GM10847 (cell line): ENCODE measurements around the gene SLC2A1.

Source experiments
- POLR2A ChIP-seq: IDR thresholded peaks from 2 replicates; pipeline ENCODE4 v1.6.1; 2011; ENCODE audit not compliant: insufficient read length; ENCODE audit errors: extremely low read depth

SLC2A1 gene

DNA sequence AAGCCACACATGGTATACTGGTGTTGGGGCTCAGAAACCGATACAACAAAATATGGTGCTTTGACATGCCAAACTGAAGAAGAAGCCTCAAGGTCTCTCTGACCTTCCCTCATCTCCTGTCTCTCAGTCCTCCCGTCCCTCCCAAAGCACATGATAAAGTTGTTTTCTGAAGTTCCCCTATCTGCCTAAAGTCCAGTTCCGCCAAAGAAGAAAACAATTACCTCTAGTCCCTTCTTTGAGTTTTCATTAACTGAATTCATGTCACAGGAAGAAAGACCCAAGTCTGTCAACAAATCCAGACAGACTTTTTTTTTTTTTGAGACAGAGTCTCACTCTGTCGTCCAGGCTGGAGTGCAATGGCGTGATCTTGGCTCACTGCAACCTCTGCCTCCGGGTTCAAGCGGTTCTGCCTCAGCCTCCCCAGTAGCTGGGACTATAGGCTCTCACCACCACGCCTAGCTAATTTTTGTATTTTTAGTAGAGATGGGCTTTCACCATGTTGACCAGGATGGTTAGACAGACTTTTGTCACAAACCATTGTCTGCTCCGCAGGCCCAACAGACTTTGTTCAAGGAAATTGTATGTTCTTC, 32.2 kb upstream of the SLC2A1 start:
- TF ChIP-seq POLR2A, result no peak

DNA sequence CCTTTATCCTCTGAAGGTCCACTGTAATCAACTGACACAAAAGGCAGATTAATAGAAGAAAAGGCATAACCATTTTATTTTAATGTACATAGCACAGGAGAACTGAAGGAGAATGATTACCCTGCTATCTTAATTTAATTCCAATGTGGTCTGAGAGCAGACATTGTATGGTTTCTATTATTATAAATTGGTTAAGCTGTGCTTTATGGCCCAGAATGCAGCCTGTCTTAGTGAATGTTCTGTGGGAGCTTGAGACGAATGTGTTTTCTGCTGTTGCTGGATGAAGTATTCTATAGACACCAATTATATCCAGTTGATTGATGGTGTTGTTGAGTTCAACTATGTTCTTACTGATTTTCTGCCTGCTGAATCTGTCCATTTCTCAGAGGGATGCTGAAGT, 25.0 kb upstream of the SLC2A1 start:
- TF ChIP-seq POLR2A, result no peak

DNA sequence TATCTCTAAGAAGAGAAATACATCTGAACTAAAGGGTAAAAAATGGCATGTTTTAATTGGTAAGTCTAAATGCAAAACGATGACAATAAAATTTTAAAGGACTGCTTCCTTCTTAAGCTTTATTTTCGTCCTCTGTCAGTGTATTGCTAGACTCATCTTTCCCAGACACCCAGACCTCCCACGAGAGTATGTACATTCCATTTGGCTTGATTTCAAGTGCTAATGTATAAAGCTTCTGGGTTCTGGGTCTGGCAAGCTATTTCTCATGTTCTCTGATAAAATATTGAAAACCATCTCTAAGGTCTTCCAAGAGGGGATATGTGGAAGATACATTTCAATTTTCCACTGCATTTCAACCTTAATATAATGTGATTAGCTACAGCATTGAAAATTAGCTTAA, 24.6 kb upstream of the SLC2A1 start:
- TF ChIP-seq POLR2A, result no peak

- TF ChIP-seq POLR2A, result no peak
Measured at GRCh38 chr1:42982641-42983040, 24.0 kb upstream of the SLC2A1 start.

DNA sequence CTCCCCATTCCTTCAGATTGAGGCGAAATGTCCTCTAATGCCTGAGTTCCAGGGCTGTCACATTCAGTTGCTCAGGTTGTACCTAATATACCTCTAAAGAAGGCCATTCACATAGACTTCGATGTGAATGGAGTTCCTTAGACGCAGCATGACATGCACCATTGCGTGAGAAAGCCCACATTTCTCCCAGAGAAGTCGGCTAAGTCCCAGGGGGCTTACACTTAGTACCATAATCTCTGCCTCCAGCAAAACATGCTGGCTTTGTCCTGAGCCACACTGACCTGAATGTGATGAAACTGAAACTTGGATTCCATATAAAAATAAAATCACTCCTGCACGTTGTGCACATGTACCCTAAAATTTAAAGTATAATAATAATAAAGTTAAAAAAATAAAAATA, 23.2 kb upstream of the SLC2A1 start:
- TF ChIP-seq POLR2A, result no peak

GRCh38 chr1:42981255-42981805, 22.7 kb upstream of the SLC2A1 start:
- TF ChIP-seq POLR2A, result no peak

- TF ChIP-seq POLR2A, result no peak
Measured at GRCh38 chr1:42979896-42980800, 21.5 kb upstream of the SLC2A1 start.

GRCh38 chr1:42979036-42979430, 20.4 kb upstream of the SLC2A1 start:
- TF ChIP-seq POLR2A, result no peak

- no peak for TF ChIP-seq POLR2A
Measured at GRCh38 chr1:42978317-42979035, 19.8 kb upstream of the SLC2A1 start.

DNA sequence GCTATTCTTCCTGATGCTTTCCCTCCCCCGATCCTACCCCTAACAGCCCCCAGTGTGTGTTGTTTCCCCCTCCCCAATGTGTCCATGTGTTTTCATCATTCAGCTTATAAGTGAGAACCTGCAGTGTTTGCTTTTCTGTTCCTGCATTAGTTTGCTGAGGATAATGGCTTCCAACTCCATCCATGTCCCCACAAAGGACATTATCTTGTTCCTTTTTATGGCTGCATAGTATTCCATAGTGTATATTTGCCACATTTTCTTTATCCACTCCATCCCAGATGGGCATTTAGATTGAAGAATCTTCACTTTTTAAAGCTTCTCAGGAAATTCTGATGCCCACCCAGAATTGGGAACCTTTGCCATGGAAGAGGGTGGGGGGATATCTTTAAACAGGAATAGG, 19.0 kb upstream of the SLC2A1 start:
- no peak for TF ChIP-seq POLR2A

DNA sequence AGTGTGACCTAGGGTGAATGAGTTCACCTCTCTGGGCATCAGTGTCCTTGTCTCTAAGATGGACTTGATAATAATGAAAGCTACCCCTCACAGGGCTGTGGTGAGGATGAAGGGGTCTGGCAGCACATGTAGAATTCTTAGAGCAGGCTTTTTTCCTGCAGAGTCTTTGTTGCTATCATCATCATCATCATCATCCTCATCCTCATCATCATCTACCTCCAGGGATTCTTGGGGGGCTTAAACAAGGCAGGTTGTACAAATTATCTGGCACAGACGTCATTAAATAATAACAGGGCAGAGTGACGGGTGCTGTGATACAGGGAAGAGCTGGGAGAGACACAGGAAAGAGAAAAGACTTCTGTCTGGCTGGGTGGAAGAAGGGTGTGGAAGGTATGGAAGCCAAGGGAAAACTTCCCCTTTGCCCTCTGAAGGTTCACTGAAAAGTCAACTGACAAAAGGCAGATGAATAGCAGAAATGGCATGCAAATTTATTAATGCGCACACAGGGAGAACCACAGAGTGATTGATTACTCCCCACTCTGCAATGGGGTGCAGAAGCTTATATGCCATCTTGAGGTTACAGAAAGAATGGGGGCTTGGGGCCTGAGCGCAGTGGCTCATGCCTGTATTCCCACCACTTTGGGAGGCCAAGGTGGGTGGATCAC, 17.0 kb upstream of the SLC2A1 start:
- no peak for TF ChIP-seq POLR2A

- TF ChIP-seq POLR2A, result no peak
Measured at GRCh38 chr1:42974767-42975437, 16.2 kb upstream of the SLC2A1 start.

DNA sequence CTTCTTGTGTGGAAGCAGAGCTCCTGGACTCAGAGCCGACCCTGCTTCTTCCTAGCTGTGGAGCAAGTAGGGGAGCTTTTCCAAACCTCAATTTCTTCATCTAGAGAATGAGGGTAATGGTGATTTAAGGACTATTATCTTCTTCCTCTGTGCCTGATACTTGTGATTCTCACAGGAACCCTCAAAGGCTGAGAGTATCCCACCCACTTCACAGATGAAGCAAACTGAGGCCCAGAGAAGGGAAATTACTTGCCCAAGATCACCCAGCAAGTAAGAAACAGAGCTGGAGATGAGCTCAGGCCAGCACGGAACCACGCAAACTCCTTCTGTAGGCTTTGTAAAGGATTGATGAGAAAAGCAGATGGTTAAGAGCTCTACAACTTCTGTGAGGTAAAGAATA, 15.1 kb upstream of the SLC2A1 start:
- no peak for TF ChIP-seq POLR2A

GRCh38 chr1:42973286-42973685, 14.6 kb upstream of the SLC2A1 start:
- no peak for TF ChIP-seq POLR2A

DNA sequence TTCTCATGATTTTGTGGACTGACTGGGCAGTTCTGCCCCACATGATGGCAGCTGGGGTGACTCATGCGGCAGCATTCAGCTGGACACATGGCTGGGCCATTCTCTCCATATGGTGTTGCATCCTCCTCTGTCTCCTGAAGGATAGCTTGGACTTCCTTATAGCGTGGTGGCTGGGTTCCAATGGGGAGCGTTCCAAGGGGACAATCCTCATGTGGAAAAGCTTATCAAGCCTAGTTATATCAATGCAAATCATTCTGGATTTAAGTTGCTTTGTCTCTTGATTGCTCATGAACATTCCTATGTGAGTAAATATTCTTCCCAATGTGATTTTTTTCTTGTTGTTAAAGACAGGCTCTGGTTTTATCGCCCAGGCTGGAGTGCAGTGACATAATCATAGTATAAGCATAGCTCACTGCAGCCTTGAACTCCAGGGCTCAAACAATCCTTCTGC, 13.2 kb upstream of the SLC2A1 start:
- TF ChIP-seq POLR2A, result no peak
